ENCODE measurements around the gene LDAF1.

LDAF1 gene

DNA sequence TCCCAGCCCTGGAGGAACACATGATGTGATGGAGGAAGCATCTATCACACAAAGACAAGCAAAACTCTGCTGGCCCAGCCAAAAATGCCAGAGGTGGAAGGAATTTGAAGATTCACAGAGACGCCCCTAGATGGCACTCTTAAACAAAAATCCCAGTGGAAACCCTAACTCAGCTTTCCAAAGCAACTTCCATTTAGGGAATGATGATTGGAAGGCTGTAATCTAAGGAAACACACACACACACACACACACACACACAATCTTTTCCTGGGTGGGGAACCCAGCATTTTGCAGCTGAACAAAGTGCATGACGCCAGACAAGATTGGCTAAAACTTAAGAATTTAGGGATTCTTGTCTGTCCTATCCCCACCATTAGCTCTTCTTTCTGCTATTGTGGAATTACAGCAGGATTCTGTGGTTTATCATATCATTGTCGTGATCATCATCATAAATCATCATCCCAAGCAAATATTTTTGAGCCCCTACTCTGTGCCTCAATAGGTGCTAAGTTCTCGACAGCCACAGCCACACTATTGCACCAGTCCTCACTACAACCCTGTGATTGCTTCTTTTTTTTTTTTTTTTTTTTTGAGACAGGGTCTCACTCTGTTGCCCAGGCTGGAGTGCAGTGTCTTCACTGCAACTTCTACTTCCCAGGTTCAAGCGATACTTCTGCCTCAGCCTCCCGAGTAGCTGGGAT lies 1.6 kb upstream of the LDAF1 start:
- peak; percentile 64 for TF ChIP-seq CTCF (conservative IDR thresholded peaks at IDR 0.05; ENCODE audit: low read depth, low read length)
- H3K4me3 ChIP-seq (ENCODE audit: low read length): no peak overlapping the region
- DNase-seq (ENCODE audit: low read depth): peak; percentile 31

- no peak overlapping the region for H3K4me3 ChIP-seq (ENCODE audit: low read length)
- no peak for DNase-seq (ENCODE audit: low read depth)
- TF ChIP-seq CTCF (conservative IDR thresholded peaks at IDR 0.05; ENCODE audit: low read depth, low read length): no peak
Observed at GRCh38 chr16:21157632-21158031, 842 bp upstream of the LDAF1 start.

- peak overlapping the region; percentile 72 for H3K4me3 ChIP-seq (ENCODE audit: low read length)
- no peak for TF ChIP-seq CTCF (conservative IDR thresholded peaks at IDR 0.05; ENCODE audit: low read depth, low read length)
- no peak for DNase-seq (ENCODE audit: low read depth)
Observed at GRCh38 chr16:21159281-21159951, 942 bp downstream of the LDAF1 start.

DNA sequence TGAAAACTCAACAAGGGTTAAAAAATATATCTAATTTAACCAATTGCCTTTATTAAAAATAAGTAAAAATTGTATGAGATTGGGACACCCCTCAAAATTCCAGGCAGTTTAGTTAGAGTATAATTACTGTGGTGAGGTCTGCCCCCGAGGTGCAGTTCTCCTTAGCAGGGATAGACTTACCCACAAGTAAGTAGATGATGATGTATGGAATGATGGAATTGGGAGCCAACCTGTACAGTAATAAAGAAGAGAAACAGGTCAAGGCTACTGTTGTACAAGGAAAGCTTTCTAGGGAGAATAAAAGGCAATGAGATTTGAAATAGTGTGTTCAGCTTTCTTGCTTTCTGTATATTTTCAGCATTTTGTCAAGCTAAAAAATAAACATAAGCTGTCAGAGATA lies 1.8 kb downstream of the LDAF1 start:
- H3K4me3 ChIP-seq (ENCODE audit: low read length): no peak overlapping the region
- TF ChIP-seq CTCF (conservative IDR thresholded peaks at IDR 0.05; ENCODE audit: low read depth, low read length): no peak

GRCh38 chr16:21161211-21161610 lies 2.7 kb downstream of the LDAF1 start:
- TF ChIP-seq CTCF (conservative IDR thresholded peaks at IDR 0.05; ENCODE audit: low read depth, low read length): no peak
- DNase-seq (ENCODE audit: low read depth): no peak
- H3K4me3 ChIP-seq (ENCODE audit: low read length): no peak overlapping the region

More for the DNA sequence above, 1.8 kb downstream of the LDAF1 start:
- DNase-seq (ENCODE audit: low read depth): no peak

- TF ChIP-seq CTCF (conservative IDR thresholded peaks at IDR 0.05; ENCODE audit: low read depth, low read length): no peak
- no peak for DNase-seq (ENCODE audit: low read depth)
- H3K4me3 ChIP-seq (ENCODE audit: low read length): no peak overlapping the region
Observed at GRCh38 chr16:21162661-21163151, 4.2 kb downstream of the LDAF1 start.

DNA sequence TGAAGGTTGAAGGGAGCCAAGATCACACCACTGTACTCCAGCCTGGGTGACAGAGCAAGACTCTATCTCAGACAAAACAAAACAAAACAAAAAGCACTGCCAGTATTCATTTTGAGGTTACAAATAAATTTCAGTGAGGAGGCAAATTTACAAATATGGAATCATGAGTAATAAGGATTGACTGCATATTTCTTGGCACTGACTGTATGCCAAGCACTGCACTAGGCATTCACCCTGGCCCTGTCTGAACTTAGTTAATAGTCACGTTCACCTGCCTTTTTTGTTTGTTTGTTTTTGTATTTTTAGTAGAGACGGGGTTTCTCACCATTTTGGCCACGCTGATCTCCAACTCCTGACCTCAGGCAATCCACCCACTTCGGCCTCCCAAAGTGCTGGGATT lies 5.1 kb downstream of the LDAF1 start:
- DNase-seq (ENCODE audit: low read depth): no peak
- no peak overlapping the region for H3K4me3 ChIP-seq (ENCODE audit: low read length)
- TF ChIP-seq CTCF (conservative IDR thresholded peaks at IDR 0.05; ENCODE audit: low read depth, low read length): no peak
